Endothelial cell of umbilical vein (primary cell): Measurements from ENCODE around the gene TULP1.

Source experiments
- EZH2 ChIP-seq: IDR thresholded peaks from 2 replicates; pipeline ENCODE4 v1.6.1; 2012; ENCODE audit warnings: borderline replicate concordance, low read depth, mild to moderate bottlenecking, moderate library complexity, low read length, inconsistent platforms; ENCODE audit not compliant: severe bottlenecking
- FOS ChIP-seq: IDR thresholded peaks from 2 replicates; pipeline ENCODE4 v1.6.1; 2011; ENCODE audit warnings: mild to moderate bottlenecking, low read length, moderate library complexity, borderline replicate concordance; ENCODE audit not compliant: insufficient read depth
- JUN ChIP-seq: IDR thresholded peaks from 2 replicates; pipeline ENCODE4 v1.6.1; 2011; ENCODE audit warnings: borderline replicate concordance, low read depth; ENCODE audit not compliant: insufficient read length, insufficient read depth
- TF ChIP-seq, protein P1 (sequence below), 2 donors: IDR thresholded peaks; 1 replicate in 1 of 2; 2 replicates in 1 of 2; pipeline ENCODE4 v1.5.1; 2011; ENCODE audit warnings: low read length in 2 of 2, mild to moderate bottlenecking in 2 of 2, moderate library complexity in 2 of 2, control low read depth in 1 of 2, inconsistent platforms in 1 of 2, low read depth in 1 of 2; ENCODE audit not compliant: insufficient read depth in 1 of 2; ENCODE audit errors: extremely low read depth in 1 of 2

DNA sequence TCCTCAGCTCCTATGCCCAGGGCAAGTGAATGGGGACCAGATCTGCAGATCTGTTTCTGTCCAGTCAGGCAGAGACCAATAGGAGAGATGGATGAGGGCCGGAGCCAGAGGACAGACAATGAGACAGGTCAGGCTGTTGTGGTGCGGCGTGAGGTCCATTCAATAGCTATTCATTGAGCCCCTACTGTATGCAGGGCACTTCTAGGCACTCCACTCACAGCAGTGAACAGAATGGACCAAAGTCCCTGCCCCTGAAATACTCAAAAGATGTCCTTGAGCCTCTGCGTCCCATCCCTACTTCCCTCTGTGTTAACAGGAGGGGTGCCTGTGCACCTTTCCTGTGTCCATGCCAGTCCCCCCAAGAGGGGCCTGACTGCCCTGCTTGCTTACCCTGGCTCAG, 8.5 kb upstream of the TULP1 start:
- TF ChIP-seq FOS: no peak
- no peak for TF ChIP-seq EZH2
- TF ChIP-seq, protein P1, sequence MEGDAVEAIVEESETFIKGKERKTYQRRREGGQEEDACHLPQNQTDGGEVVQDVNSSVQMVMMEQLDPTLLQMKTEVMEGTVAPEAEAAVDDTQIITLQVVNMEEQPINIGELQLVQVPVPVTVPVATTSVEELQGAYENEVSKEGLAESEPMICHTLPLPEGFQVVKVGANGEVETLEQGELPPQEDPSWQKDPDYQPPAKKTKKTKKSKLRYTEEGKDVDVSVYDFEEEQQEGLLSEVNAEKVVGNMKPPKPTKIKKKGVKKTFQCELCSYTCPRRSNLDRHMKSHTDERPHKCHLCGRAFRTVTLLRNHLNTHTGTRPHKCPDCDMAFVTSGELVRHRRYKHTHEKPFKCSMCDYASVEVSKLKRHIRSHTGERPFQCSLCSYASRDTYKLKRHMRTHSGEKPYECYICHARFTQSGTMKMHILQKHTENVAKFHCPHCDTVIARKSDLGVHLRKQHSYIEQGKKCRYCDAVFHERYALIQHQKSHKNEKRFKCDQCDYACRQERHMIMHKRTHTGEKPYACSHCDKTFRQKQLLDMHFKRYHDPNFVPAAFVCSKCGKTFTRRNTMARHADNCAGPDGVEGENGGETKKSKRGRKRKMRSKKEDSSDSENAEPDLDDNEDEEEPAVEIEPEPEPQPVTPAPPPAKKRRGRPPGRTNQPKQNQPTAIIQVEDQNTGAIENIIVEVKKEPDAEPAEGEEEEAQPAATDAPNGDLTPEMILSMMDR (IDR thresholded peaks at IDR 0.05; ENCODE audit: extremely low read depth in 1 of 2, insufficient read depth in 1 of 2, low read depth in 1 of 2, low read length in 2 of 2): no peak
- no peak for TF ChIP-seq JUN
